Myocyte (in vitro differentiated cells): Measurements from ENCODE around the gene GLMN. TPM values are rescaled to one million over a fixed set of nuclear protein-coding genes. Genes with fewer than 3 reads are reported as not detected.
"Not testable (repeated sequence)": the region's sequence is repeated elsewhere in the genome, so short reads cannot be mapped to it uniquely, and the experiment has no call there.

Experiments
- DNase-seq: peaks from one replicate; pipeline ENCODE4 v3.0.0-alpha.2; 2012; ENCODE audit warnings: low read depth
- total RNA-seq: library from RNA; depleted of rRNA; stranded (reverse); fragments of >200 nt; gene quantifications from 2 replicates; pipeline ENCODE4 v1.2.3, GENCODE V29; 2014

GLMN gene
- total RNA-seq, 1 donor from 2014 or later: 13.0 TPM

DNA sequence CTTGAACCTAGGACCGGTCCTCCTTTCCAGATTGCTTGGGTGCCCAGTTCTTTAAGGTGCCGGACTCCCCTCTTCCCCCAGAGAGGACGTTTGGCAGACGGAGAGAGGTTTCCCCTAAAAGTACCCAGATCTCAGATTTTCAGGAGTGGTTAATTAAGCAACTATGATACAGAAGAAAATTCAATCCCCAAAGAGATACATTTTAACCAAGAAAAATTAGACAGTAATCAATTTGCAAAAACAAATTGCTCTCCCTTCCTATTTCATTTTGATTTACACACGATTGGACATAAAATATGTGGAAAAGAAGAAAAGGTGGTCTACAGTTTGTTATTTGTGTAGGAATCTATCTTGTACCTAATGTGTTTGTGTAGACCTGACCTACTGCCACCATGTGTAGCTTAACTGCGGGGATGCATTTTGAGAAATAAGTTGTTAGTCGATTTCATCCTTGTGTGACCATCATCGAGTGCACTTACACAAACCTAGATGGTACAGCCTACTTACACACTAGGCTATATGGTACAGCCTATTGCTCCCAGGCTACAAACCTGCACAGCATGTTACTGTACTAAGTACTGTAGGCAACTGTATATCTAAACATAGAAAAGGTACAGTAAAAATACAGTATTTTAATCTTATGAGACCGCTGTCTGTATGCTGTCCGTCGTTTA is 827 bp upstream of the GLMN start:
- DNase-seq: peak; percentile 3

GRCh38 chr1:92298213-92298572 is 594 bp downstream of the GLMN start:
- no peak for DNase-seq

GRCh38 chr1:92291372-92291999 is 7.3 kb downstream of the GLMN start:
- peak; percentile 67 for DNase-seq

- not testable (repeated sequence) for DNase-seq
Measured at GRCh38 chr1:92281411-92281810, 17.4 kb downstream of the GLMN start.

DNA sequence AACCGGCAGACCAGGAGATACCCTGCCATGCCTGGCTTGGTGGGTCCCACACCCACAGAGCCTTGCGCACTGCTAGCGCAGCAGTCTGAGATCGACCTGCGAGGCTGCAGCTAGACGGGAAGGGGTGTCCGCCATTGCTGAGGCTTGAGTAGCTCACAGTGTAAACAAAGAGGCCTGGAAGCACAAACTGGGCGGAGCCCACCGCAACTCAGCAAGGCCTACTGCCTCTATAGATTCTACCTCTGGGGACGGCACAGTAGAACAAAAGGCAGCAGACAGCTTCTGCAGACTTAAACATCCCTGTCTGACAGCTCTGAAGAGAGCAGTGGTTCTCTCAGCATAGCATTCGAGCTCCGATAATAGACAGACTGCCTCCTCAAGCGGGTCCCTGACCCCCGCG is 19.0 kb downstream of the GLMN start:
- DNase-seq: not testable (repeated sequence)

DNA sequence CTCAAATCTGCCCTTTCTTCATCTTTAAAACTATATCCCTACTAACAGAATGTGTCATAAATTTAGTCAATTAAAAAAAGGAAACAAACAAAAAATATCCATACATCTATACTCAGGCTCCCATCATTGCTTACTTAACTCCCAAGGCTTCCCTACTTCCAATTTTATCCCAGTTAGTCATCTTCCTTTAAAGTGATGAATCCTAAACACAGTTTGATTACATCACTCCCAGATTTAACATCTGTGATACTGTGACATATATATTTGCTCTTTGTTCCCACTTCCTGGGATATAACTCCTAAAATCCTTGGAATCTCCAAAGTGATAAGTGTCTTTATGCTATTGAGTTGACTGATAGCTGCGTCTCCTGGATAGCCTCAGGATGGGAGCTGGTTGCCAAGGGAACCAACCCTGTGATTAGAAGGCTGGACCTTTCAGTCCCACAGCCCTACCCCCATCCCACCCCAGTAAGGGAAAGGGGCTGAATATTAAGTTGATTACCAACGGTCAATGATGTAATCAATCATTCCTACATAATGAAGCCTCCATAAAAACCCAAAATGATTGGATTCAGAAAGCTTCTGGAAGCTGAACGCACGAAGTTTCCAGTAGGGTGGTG is 21.6 kb downstream of the GLMN start:
- DNase-seq: no peak

- no peak for DNase-seq
Measured at GRCh38 chr1:92276082-92276481, 22.7 kb downstream of the GLMN start.

DNA sequence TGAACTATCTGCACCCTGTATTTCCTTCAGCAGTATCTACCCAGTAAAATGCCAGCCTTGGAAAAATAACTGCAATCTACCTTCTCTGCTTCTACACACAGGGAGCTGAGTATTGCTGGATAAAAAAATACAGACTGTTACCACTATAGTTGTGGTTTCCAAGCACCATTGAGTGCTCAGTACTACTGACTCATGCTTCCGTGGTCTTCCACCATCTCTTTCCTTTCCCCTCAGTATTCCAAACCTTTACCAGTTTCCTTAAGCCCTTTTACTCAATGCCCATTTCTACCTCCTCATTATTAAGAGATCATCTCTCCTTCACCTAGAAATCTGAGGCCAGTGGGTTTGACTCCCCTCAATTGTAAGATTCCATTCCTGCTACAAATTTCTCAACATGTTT is 23.8 kb downstream of the GLMN start:
- peak; percentile 7 for DNase-seq

- no peak for DNase-seq
Measured at GRCh38 chr1:92273039-92273438, 25.7 kb downstream of the GLMN start.

DNA sequence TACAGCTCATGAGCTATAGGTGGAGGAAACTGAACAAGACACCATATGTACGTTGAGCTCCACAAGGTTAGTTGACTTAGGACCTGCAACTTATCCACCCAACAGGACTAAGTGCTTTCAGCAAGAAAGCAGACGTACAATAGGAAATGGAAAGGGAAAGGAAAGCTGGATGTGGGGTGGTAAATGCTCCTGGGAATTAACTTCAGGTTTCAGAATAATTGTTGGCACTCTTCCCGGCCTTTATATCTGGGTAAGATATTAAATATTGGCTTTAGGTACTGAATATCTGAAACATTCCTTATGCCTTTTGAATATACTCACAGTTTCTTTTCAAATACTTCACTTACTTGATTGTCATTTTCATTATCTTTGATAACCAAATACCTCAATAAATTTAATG is 36.3 kb downstream of the GLMN start:
- no peak for DNase-seq

GRCh38 chr1:92259350-92259749 is 39.4 kb downstream of the GLMN start:
- no peak for DNase-seq

DNA sequence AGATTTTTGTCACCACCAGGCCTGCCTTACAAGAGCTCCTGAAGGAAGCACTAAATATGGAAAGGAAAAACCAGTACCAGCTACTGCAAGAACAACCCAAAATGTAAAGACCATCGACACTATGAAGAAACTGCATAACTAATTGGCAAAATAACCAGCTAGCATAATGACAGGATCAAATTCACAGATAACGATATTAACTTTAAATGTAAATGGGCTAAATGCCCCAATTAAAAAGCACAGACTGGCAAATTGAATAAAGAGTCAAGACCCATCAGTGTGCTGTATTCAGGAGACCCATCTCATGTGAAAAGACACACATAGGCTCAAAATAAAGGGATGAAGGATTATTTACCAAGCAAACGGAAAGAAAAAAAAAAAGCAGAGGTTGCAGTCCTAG is 44.1 kb downstream of the GLMN start:
- not testable (repeated sequence) for DNase-seq

- no peak for DNase-seq
Measured at GRCh38 chr1:92244376-92244775, 54.4 kb downstream of the GLMN start.

DNA sequence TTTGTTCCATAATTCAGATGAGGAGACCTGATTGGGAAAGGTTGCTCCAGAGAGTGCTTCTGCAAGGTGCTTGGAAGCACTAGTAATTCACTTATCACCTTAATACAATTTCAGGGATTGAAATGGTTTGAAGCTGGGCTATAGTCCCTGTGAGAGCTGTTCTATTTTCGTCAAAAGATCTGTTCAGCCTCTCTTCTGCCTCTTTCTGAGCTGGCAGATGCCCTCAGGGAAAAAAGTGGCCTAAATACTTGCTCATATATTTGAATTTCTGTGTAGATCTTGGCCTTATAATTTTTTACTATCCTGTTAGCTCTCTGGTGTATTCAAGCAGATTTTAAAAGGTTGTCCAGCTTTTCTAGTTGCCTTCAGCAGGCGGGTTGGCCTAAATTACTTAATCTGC is 58.8 kb downstream of the GLMN start:
- no peak for DNase-seq

DNA sequence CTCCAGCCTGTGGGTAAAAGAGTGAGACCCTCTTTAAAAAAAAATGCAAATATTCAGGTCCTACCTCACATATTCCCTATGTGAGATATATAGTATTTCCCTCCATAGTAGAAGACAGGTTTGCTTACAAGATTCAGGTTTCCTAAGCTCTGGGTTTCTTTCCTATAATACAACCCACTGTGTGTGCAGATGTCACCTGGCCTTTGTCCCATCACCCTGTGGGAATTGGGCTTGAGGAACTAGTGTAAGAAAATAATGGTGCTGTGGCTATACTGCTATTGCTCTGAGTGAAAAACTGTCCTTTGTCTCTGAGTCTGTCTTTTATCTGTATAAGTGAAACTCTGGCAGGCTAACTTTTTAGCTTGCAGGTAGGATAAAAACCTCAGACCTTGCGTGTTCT is 68.1 kb downstream of the GLMN start:
- DNase-seq: no peak

- peak; percentile 46 for DNase-seq
Measured at GRCh38 chr1:92228401-92228800, 70.4 kb downstream of the GLMN start.

DNA sequence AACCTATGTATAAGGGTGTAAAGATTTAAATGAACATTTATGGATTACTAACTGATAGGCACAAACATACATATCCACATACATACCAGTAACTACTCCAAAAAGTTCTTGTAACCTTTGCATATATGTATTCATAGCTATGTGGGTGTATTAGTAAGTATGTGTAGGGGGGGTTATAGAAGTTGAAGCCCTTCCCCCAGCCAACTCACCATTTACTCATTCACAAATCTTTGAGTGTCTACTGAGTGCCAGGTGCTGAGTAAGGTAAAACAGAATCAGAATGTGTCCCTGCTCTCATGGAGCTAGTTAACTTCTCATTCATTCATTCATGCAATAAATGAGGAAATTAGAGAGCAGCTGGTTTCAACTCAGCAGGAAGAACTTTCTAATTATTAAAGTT is 79.8 kb downstream of the GLMN start:
- no peak for DNase-seq

- DNase-seq: no peak
Measured at GRCh38 chr1:92218559-92218958, 80.2 kb downstream of the GLMN start.

- DNase-seq: no peak
Measured at GRCh38 chr1:92217721-92218120, 81.1 kb downstream of the GLMN start, which contains the start of gene C1orf146. TSS of gene C1orf146 (plus strand) at chr1:92217915. CDS start at chr1:92231421, 13,506 bp downstream.

DNA sequence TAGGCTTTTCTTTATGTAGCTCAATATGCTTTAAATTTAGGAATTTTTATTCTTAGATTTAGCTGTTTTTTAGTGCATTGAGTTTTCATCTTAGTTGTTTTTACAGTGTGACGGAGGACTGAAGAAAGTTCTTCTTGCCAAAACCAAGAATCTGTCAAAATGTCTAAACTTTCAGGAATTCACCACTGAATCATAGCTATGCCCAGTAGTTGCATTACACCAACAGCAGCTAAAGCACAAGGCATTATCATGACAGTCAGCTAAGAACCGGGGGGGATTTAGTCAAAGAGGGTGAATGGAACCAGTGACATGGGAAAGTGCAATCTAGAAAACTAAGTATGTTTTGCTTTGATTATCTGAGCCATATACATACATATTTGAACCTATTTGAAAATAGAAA is 87.6 kb downstream of the GLMN start:
- peak; percentile 27 for DNase-seq

DNA sequence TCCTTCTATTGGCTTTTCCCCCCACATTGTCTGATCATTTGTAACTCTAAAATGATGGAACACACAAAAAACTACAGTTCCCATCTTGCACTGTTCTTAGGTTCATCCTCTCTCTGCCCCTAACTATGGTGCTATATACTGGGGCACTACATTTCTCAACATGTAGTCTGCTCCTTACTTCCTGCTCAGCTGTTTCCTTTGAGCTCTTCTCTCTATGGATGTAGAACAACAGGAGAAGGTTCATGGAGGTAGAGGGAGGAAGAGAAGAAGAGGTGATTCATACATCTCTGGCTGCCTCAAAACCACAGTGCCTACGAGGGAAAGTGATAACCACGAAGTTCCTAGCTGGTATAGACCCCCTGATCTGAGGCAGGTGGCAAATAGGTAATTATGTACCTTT is 88.1 kb downstream of the GLMN start:
- DNase-seq: no peak

- DNase-seq: no peak
Measured at GRCh38 chr1:92203105-92203504, 95.7 kb downstream of the GLMN start.

GRCh38 chr1:92201973-92202372 is 96.8 kb downstream of the GLMN start:
- DNase-seq: no peak
